Mesothelial cell of epicardium (in vitro differentiated cells): ENCODE measurements around the gene BRIX1. TPM values are rescaled to one million over a fixed set of nuclear protein-coding genes. Genes with fewer than 3 reads are reported as not detected.
A peak's percentile ranks its signal among the peaks of the same experiment; 100 is the strongest.
"Not testable (repeated sequence)": the region's sequence is repeated elsewhere in the genome, so short reads cannot be mapped to it uniquely, and the experiment has no call there.

Experiments used
- DNase-seq, 2 experiments: peaks; one replicate each; pipeline ENCODE4 v3.0.0; 2021; ENCODE audit warnings: low spot score in 2 of 2; ENCODE audit not compliant: unreplicated experiment in 2 of 2
- H3K27ac Mint-ChIP-seq: 2 replicates; pipeline ENCODE4 v1.8.0; 2021; ENCODE audit warnings: mixed read lengths
- H3K27me3 Mint-ChIP-seq: 2 replicates; pipeline ENCODE4 v1.8.0; 2021; ENCODE audit warnings: low read depth, mixed read lengths
- H3K36me3 Mint-ChIP-seq: 2 replicates; pipeline ENCODE4 v1.8.0; 2021; ENCODE audit warnings: mixed read lengths
- H3K4me1 Mint-ChIP-seq: 2 replicates; pipeline ENCODE4 v1.8.0; 2021; ENCODE audit warnings: mixed read lengths
- H3K4me3 Mint-ChIP-seq: 2 replicates; pipeline ENCODE4 v1.8.0; 2021; ENCODE audit warnings: mild to moderate bottlenecking, moderate library complexity, mixed read lengths
- H3K9me3 Mint-ChIP-seq: 2 replicates; pipeline ENCODE4 v1.8.0; 2021; ENCODE audit warnings: mixed read lengths
- total RNA-seq: library from RNA; stranded (reverse); gene quantifications from 3 replicates; pipeline ENCODE4 v1.2.1, GENCODE V29; 2021
- TF ChIP-seq, protein P1 (sequence below): fragments of 200-600 bp; sonication (generic); IDR thresholded peaks from one replicate; pipeline ENCODE4 v1.5.0; 2021; ENCODE audit warnings: antibody characterized with exemption; ENCODE audit not compliant: unreplicated experiment

BRIX1 gene
- total RNA-seq, 1 donor from 2014 or later = 33.2 TPM

DNA sequence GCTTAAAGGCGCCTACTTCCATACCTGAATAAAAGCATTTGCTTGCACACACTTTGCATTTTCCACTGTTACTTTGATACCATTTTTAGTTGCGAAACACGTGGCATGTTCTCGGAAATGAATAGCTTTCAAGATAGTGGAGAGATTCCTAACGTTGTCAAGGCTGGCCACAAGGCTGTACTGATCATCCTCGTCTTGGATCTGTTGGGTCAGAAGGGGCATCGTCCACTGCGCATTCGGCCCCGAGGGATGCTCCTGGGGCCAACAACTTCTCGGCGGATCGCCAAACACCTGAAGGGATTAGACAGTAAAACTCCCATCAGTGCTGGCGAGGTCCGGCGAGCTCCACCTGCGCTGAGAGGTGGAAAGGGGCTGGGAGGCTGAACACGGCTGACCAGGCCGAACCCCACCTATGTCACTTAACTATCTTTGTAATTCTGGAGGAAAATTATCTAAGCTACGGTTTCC lies 806 bp upstream of the BRIX1 start:
- Mint-ChIP-seq H3K27me3 (no peaks in the 10 kb centered on the region), H3K36me3 (peaks cover 10% of the 10 kb centered on the region), H3K27ac (no peak overlapping the region), H3K4me1 (peaks cover 29% of the 10 kb centered on the region), H3K4me3 (no peak overlapping the region), H3K9me3 (no peaks in the 10 kb centered on the region)
- TF ChIP-seq, protein P1, sequence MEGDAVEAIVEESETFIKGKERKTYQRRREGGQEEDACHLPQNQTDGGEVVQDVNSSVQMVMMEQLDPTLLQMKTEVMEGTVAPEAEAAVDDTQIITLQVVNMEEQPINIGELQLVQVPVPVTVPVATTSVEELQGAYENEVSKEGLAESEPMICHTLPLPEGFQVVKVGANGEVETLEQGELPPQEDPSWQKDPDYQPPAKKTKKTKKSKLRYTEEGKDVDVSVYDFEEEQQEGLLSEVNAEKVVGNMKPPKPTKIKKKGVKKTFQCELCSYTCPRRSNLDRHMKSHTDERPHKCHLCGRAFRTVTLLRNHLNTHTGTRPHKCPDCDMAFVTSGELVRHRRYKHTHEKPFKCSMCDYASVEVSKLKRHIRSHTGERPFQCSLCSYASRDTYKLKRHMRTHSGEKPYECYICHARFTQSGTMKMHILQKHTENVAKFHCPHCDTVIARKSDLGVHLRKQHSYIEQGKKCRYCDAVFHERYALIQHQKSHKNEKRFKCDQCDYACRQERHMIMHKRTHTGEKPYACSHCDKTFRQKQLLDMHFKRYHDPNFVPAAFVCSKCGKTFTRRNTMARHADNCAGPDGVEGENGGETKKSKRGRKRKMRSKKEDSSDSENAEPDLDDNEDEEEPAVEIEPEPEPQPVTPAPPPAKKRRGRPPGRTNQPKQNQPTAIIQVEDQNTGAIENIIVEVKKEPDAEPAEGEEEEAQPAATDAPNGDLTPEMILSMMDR = no peak
- DNase-seq = no peak

DNA sequence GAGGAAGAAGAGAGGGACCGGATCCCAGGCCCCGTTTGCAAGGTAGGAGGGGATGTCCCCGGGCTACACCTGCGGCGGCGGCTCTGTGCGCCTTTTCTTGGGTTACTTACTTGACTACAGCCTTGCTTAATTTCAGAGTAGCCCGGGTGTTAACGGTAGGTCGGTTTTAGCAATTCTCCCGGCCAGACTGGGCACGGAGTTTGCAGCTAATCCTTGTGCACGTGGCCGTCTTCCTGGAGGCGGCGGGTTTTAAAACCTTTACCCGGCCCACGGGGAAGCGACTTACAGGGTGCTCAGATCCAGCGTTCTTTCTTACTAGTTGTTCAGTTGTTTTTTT lies 313 bp downstream of the BRIX1 start:
- peaks cover 29% of the 10 kb centered on the region for H3K4me1 Mint-ChIP-seq
- TF ChIP-seq, protein P1 = no peak
- H3K36me3 Mint-ChIP-seq = peaks cover 14% of the 10 kb centered on the region
- no peak overlapping the region for H3K4me3 Mint-ChIP-seq
- H3K27ac Mint-ChIP-seq = no peak overlapping the region
- H3K27me3 Mint-ChIP-seq = no peaks in the 10 kb centered on the region
- H3K9me3 Mint-ChIP-seq = no peaks in the 10 kb centered on the region
- no peak for DNase-seq

DNA sequence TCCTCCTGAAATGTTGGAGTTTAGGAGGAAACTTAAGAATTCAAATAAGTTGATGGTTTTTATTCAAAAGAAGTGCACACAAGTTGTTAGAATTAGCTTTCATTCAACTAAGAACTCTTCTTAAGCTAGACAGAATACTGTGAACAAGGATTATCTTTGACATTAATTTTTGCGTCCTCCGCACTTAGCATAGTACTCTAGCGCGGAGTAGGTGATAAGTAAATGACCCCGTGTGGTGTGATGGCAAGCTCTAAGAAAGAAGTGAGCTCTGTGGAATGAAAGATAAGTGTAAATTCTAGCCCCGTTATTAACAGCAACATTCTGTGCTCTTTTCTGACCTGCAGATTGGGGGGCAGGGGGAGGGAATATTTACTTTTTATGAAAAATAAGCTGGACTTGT lies 1.0 kb downstream of the BRIX1 start:
- no peak overlapping the region for H3K4me3 Mint-ChIP-seq
- TF ChIP-seq, protein P1 = no peak
- no peak for DNase-seq
- H3K36me3 Mint-ChIP-seq = peaks cover 17% of the 10 kb centered on the region
- peaks cover 29% of the 10 kb centered on the region for H3K4me1 Mint-ChIP-seq
- no peaks in the 10 kb centered on the region for H3K9me3 Mint-ChIP-seq
- no peak overlapping the region for H3K27ac Mint-ChIP-seq
- H3K27me3 Mint-ChIP-seq = no peaks in the 10 kb centered on the region

GRCh38 chr5:34918025-34918424 lies 2.5 kb downstream of the BRIX1 start:
- TF ChIP-seq, protein P1 = no peak
- Mint-ChIP-seq H3K27me3 (no peaks in the 10 kb centered on the region), H3K36me3 (peaks cover 14% of the 10 kb centered on the region), H3K4me1 (peaks cover 29% of the 10 kb centered on the region), H3K4me3 (no peak overlapping the region), H3K27ac (peak overlapping the region; percentile 26), H3K9me3 (no peaks in the 10 kb centered on the region)
- no peak for DNase-seq

GRCh38 chr5:34919077-34919476 lies 3.6 kb downstream of the BRIX1 start:
- Mint-ChIP-seq H3K27ac (no peak overlapping the region), H3K9me3 (no peaks in the 10 kb centered on the region), H3K4me3 (no peak overlapping the region), H3K4me1 (peaks cover 29% of the 10 kb centered on the region), H3K36me3 (peaks cover 20% of the 10 kb centered on the region), H3K27me3 (no peaks in the 10 kb centered on the region)
- TF ChIP-seq, protein P1 = no peak
- DNase-seq = no peak

GRCh38 chr5:34923256-34923655 lies 7.7 kb downstream of the BRIX1 start:
- not testable (repeated sequence) for H3K27me3 Mint-ChIP-seq, H3K4me3 Mint-ChIP-seq, DNase-seq, H3K9me3 Mint-ChIP-seq
- peak overlapping the region; percentile 84 for H3K27ac Mint-ChIP-seq
- H3K4me1 Mint-ChIP-seq = peaks cover 12% of the 10 kb centered on the region
- H3K36me3 Mint-ChIP-seq = peaks cover 30% of the 10 kb centered on the region
